K562 (cell line): Measurements from ENCODE around the gene TBCEL. TPM values are rescaled to one million over a fixed set of nuclear protein-coding genes. Genes with fewer than 3 reads are reported as not detected.
A peak's percentile ranks its signal among the peaks of the same experiment; 100 is the strongest.

Source experiments
- CBX8 ChIP-seq: fragments of 200-600 bp; sonication (generic); IDR thresholded peaks from 2 replicates; pipeline ENCODE4 v1.6.1; 2012; ENCODE audit warnings: borderline replicate concordance, mixed run types, low read depth, mild to moderate bottlenecking, moderate library complexity, mixed read lengths, low read length, control low read depth, inconsistent platforms; ENCODE audit not compliant: poor library complexity, severe bottlenecking; ENCODE audit errors: extremely low read depth
- E2F6 ChIP-seq, 2 experiments: IDR thresholded peaks; 2 replicates each; pipeline ENCODE4 v1.6.1; 2011; ENCODE audit warnings: borderline replicate concordance in 1 of 2, control low read depth in 1 of 2, low read depth in 1 of 2, low read length in 1 of 2, mild to moderate bottlenecking in 1 of 2, mixed read lengths in 1 of 2, moderate library complexity in 1 of 2; ENCODE audit not compliant: insufficient read depth in 1 of 2, insufficient read length in 1 of 2, poor library complexity in 1 of 2, severe bottlenecking in 1 of 2; ENCODE audit errors: extremely low read depth in 1 of 2
- EGR1 ChIP-seq: fragments of 450-650 bp; conservative IDR thresholded peaks from 2 replicates; pipeline ENCODE4 v1.6.1; 2017; ENCODE audit warnings: mild to moderate bottlenecking
- MEIS2 ChIP-seq: fragments of 450-650 bp; IDR thresholded peaks from 2 replicates; pipeline ENCODE4 v1.6.1; 2014; ENCODE audit warnings: mild to moderate bottlenecking; ENCODE audit not compliant: partially characterized antibody
- MXI1 ChIP-seq: IDR thresholded peaks from 2 replicates; pipeline ENCODE4 v1.6.1; 2011; ENCODE audit warnings: low read depth, mild to moderate bottlenecking, improper control_type of control experiment, low read length
- RHOXF2B ChIP-seq: fragments of 250-450 bp; sonication (Bioruptor Pico); conservative IDR thresholded peaks from 2 replicates; pipeline ENCODE4 v1.5.1; 2021
- THRA ChIP-seq: fragments of 450-650 bp; IDR thresholded peaks from 2 replicates; pipeline ENCODE4 v1.6.1; 2017; ENCODE audit warnings: mild to moderate bottlenecking, moderate library complexity
- ZBTB40 ChIP-seq, 2 experiments: fragments of 450-650 bp in 1 of 2; sonication (generic) in 1 of 2; formaldehyde crosslinking in 1 of 2; IDR thresholded peaks; 2 replicates each; pipeline versions ENCODE4 v1.7.1 to v1.9.0; 2016 to 2022; ENCODE audit warnings: inconsistent platforms in 1 of 2, mild to moderate bottlenecking in 1 of 2, missing genetic modification reagents in 1 of 2
- ZNF444 ChIP-seq: fragments of 250-450 bp; sonication (Bioruptor Pico); IDR thresholded peaks from 2 replicates; pipeline ENCODE4 v1.4.0; 2020; ENCODE audit warnings: mild to moderate bottlenecking, moderate library complexity
- ZNF696 ChIP-seq: fragments of 250-450 bp; sonication (Bioruptor Pico); conservative IDR thresholded peaks from 2 replicates; pipeline ENCODE4 v1.4.0; 2020; ENCODE audit warnings: mild to moderate bottlenecking, moderate library complexity
- polyA plus RNA-seq, 8 experiments: library from polyadenylated mRNA; depleted of rRNA in 4 of 8; stranded (reverse) in 5 of 8; unstranded in 3 of 8; fragments of >200 nt; fragmentation: Nextera tagmentation in 2 of 8; fragmentation: Illumina TruSeq in 1 of 8; extraction: Ambion mirVana in 2 of 8; extraction: Trizol in 1 of 8; gene quantifications; 2 replicates each; pipeline versions ENCODE4 v1.2.1 to v1.2.3, GENCODE V29; 2011 to 2014; ENCODE audit warnings: inconsistent platforms in 1 of 8, missing spikeins in 1 of 8
- total RNA-seq, 7 experiments: library from RNA; depleted of rRNA in 6 of 7; stranded (reverse); fragments of >200 nt in 6 of 7; fragmentation: Illumina TruSeq in 2 of 7; extraction: Trizol in 2 of 7; gene quantifications; 2 replicates each; pipeline versions ENCODE4 v1.2.1 to v1.2.3, GENCODE V29; 2011 to 2021; ENCODE audit warnings: low replicate concordance in 1 of 7

The TBCEL gene
- total and polyA plus RNA-seq, 9 of the 15 experiments (the other 6 are each of a cell fraction or from before 2014, with no cell fraction given): 0.39 to 2.3 (median 1.4) TPM

GRCh38 chr11:121023848-121024751 lies at the start of gene TBCEL (continued):
- TF ChIP-seq ZBTB40 (IDR thresholded peaks at IDR 0.05) (peak; percentile 85), ZBTB40 (CRISPR knock-in tag; IDR thresholded peaks at IDR 0.05) (no peak), MXI1 (peak; percentile 69; the same call in 1 of the 2 replicates), THRA (no peak), CBX8 (no peak), MEIS2 (no peak), EGR1 (no peak), E2F6 (IDR thresholded peaks at IDR 0.05; ENCODE audit: borderline replicate concordance in 1 of 2, extremely low read depth in 1 of 2, insufficient read depth in 1 of 2, insufficient read length in 1 of 2, low read depth in 1 of 2, low read length in 1 of 2, poor library complexity in 1 of 2, severe bottlenecking in 1 of 2) (peak; percentile 76 to 87), RHOXF2B (CRISPR knock-in tag) (no peak), ZNF696 (CRISPR knock-in tag) (no peak), ZNF444 (CRISPR knock-in tag) (no peak)
